Measurements from ENCODE around the gene VKORC1. TPM values are rescaled to one million over a fixed set of nuclear protein-coding genes. Genes with fewer than 3 reads are reported as not detected.
A peak's percentile ranks its signal among the peaks of the same experiment; 100 is the strongest.

The VKORC1 gene
- total and polyA plus RNA-seq, 2 experiments from 2014 or later, result 89.6 to 100 TPM

GRCh38 chr16:31118223-31119155 is 23.9 kb upstream of the VKORC1 start (continued):
- no peak for TF ChIP-seq CTCF (conservative IDR thresholded peaks at IDR 0.05; ENCODE audit: low read depth in 2 of 2)
- no peak for TF ChIP-seq STAT1 (IDR thresholded peaks at IDR 0.05; ENCODE audit: unreplicated experiment)

GRCh38 chr16:31117384-31118222 is 23.0 kb upstream of the VKORC1 start, which contains the start of gene KAT8:
Gene KAT8, plus strand, starts transcription at chr16:31117664. Its CDS starts 18 bp downstream, at chr16:31117682.
- Mint-ChIP-seq H3K4me1 (peaks cover 8% of the 10 kb centered on the region), H3K9me3 (peaks cover 2% of the 10 kb centered on the region; the same call in 1 of the 3 replicates), H3K27ac (peak within 1 kb of the TSS; percentile 81), H3K4me3 (peak within 1 kb of the TSS; percentile 89), H3K36me3 (ENCODE audit: low read depth) (peaks cover 55% of the 10 kb centered on the region), H3K27me3 (ENCODE audit: insufficient read depth, low read depth, poor library complexity) (peaks cover 14% of the 10 kb centered on the region)
- ATAC-seq (peak; percentile 96), DNase-seq (ENCODE audit: low spot score) (peak; percentile 100)
- peak within 1 kb of the TSS; percentile 87 for H3K27ac ChIP-seq (ENCODE audit: low read depth)
- H2AFZ ChIP-seq, result no peak within 1 kb of the TSS
- H4K20me1 ChIP-seq (replicated peaks; ENCODE audit: insufficient read depth), result peaks cover 15% of the 10 kb centered on the region
- peaks cover 21% of the 10 kb centered on the region for H3K79me2 ChIP-seq (replicated peaks; ENCODE audit: insufficient read depth)
- no peaks in the 10 kb centered on the region for H3K9me2 ChIP-seq (ENCODE audit: insufficient read depth)
- peak within 1 kb of the TSS; percentile 93 for H3K4me3 ChIP-seq
- peaks cover 20% of the 10 kb centered on the region; the same call in 1 of the 2 replicates for H3F3A ChIP-seq (replicated peaks; ENCODE audit: low read depth)
- H3K4me1 ChIP-seq (ENCODE audit: insufficient read depth), result peaks cover 7% of the 10 kb centered on the region
- H3K27me3 ChIP-seq (ENCODE audit: insufficient read depth), result no peaks in the 10 kb centered on the region
- peak within 1 kb of the TSS; percentile 100 for H3K4me2 ChIP-seq
- H3K36me3 ChIP-seq (ENCODE audit: insufficient read depth), result peaks cover 25% of the 10 kb centered on the region
- TF ChIP-seq ETS1 (IDR thresholded peaks at IDR 0.05), result peak; percentile 91
- TF ChIP-seq REST (IDR thresholded peaks at IDR 0.05; ENCODE audit: unreplicated experiment), result no peak
- no peak for TF ChIP-seq STAT1 (IDR thresholded peaks at IDR 0.05; ENCODE audit: unreplicated experiment)
- no peak for TF ChIP-seq ZNF114 (CRISPR knock-in tag; IDR thresholded peaks at IDR 0.05)
- TF ChIP-seq EZH2 (IDR thresholded peaks at IDR 0.05; ENCODE audit: low read depth, unreplicated experiment), result no peak
- no peak for TF ChIP-seq EZH2phosphoT487 (IDR thresholded peaks at IDR 0.05; ENCODE audit: unreplicated experiment)
- peak; percentile 94 for TF ChIP-seq CREB1 (CRISPR knock-in tag; IDR thresholded peaks at IDR 0.05; ENCODE audit: low read depth)
- no peak for TF ChIP-seq ZNF331 (CRISPR knock-in tag; IDR thresholded peaks at IDR 0.05; ENCODE audit: low read depth)
- no peak for TF ChIP-seq CTCF (conservative IDR thresholded peaks at IDR 0.05; ENCODE audit: low read depth in 2 of 2)
- TF ChIP-seq POLR2AphosphoS5 (IDR thresholded peaks at IDR 0.05; ENCODE audit: low read depth), result peak; percentile 89

Measured in GM23338 (cell line).